ENCODE results near the gene PNKP. TPM values are rescaled to one million over a fixed set of nuclear protein-coding genes. Genes with fewer than 3 reads are reported as not detected.

Gene PNKP
- total RNA-seq, 1 donor from 2014 or later, result 141 TPM

DNA sequence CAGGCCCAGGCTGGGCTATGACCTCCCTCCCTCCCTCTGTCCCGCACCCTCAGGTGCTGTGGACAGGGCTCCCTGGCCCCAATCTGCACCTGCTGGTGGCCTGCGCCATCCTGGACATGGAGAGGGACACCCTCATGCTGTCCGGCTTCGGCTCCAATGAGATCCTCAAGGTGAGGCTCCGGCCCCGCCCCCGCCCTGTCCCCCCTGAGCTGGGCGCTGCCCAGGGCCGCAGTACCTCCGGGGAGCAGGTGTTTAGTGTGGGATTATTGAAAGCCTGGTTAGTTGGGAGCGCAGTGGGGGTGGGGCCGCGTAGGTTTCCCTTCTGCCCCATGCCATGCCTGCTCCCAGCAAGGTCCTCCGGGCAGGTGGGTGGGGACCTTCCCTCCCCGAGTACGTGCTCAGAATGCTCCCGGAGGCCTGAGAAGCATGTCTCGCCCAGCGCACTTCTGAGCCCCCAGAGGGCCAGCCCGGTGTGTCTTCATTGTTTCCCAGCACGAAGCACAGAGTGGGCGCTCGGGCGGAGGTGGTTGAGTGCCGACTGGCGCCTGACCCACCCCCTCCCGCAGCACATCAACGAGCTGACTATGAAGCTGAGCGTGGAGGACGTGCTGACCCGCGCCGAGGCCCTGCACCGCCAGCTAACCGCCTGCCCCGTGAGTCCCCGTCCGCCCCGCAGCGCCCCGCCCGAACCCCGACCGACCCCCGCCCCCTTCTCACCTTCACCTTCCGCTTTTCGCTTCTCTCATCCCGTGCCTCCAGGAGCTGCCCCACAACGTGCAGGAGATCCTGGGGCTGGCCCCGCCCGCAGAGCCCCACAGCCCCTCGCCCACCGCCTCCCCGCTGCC lies 20.5 kb upstream of the PNKP start:
- Mint-ChIP-seq H3K27me3 (ENCODE audit: insufficient read depth) (peaks cover 1% of the 10 kb centered on the region), H3K36me3 (ENCODE audit: low read depth) (peaks cover 37% of the 10 kb centered on the region), H3K4me1 (ENCODE audit: low read depth) (peaks cover 7% of the 10 kb centered on the region), H3K9me3 (no peaks in the 10 kb centered on the region), H3K27ac (no peak overlapping the region), H3K4me3 (no peak overlapping the region)
- intact Hi-C loops (cut with micrococcal nuclease), result no loop called here
- no peak for DNase-seq (ENCODE audit: low spot score)

GRCh38 chr19:49887037-49887664 lies 19.8 kb upstream of the PNKP start:
- intact Hi-C loops (cut with micrococcal nuclease), result no loop called here

DNA sequence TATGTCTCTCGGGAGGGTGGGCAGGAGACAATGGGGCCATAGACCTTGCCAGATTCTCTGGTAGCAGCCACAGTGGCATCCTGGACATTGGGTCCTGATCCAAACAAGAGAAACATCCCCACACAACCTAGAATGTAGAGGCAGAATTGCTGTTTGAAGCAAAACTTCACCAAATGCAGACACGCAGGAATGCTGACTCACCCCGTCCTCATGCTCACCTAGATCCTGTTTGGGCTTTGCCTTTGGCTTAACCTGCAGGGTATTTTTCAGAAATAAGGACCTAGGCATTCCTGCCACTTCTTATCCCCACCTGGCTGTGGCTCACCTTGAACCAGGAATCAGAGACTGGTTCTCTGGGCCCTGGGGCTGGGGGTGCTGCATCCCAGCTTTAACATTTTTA lies 17.4 kb upstream of the PNKP start:
- H3K4me3 Mint-ChIP-seq, result no peak overlapping the region
- no peaks in the 10 kb centered on the region for H3K4me1 Mint-ChIP-seq (ENCODE audit: low read depth)
- intact Hi-C loops (cut with micrococcal nuclease), result no loop called here
- no peaks in the 10 kb centered on the region for H3K27me3 Mint-ChIP-seq (ENCODE audit: insufficient read depth)
- DNase-seq (ENCODE audit: low spot score), result no peak
- H3K36me3 Mint-ChIP-seq (ENCODE audit: low read depth), result peaks cover 46% of the 10 kb centered on the region
- H3K9me3 Mint-ChIP-seq, result no peaks in the 10 kb centered on the region
- no peak overlapping the region for H3K27ac Mint-ChIP-seq

More at GRCh38 chr19:49887037-49887664, 19.8 kb upstream of the PNKP start:
- Mint-ChIP-seq H3K4me3 (no peak overlapping the region), H3K36me3 (ENCODE audit: low read depth) (peaks cover 35% of the 10 kb centered on the region), H3K4me1 (ENCODE audit: low read depth) (no peaks in the 10 kb centered on the region), H3K27me3 (ENCODE audit: insufficient read depth) (no peaks in the 10 kb centered on the region), H3K27ac (no peak overlapping the region), H3K9me3 (no peaks in the 10 kb centered on the region)
- DNase-seq (ENCODE audit: low spot score), result no peak

- Mint-ChIP-seq H3K27ac (no peak overlapping the region), H3K9me3 (no peaks in the 10 kb centered on the region), H3K4me3 (no peak overlapping the region), H3K36me3 (ENCODE audit: low read depth) (peaks cover 44% of the 10 kb centered on the region), H3K4me1 (ENCODE audit: low read depth) (peaks cover 3% of the 10 kb centered on the region), H3K27me3 (ENCODE audit: insufficient read depth) (no peaks in the 10 kb centered on the region)
- DNase-seq (ENCODE audit: low spot score), result no peak
- intact Hi-C loops (cut with micrococcal nuclease), result no loop called here
Observed at GRCh38 chr19:49884109-49884508, 16.7 kb upstream of the PNKP start.

- peaks cover 13% of the 10 kb centered on the region for H3K4me1 Mint-ChIP-seq (ENCODE audit: low read depth)
- no peaks in the 10 kb centered on the region for H3K9me3 Mint-ChIP-seq
- H3K4me3 Mint-ChIP-seq, result no peak overlapping the region
- no peak overlapping the region for H3K27ac Mint-ChIP-seq
- no peak for DNase-seq (ENCODE audit: low spot score)
- H3K27me3 Mint-ChIP-seq (ENCODE audit: insufficient read depth), result no peaks in the 10 kb centered on the region
- intact Hi-C loops (cut with micrococcal nuclease), result no loop called here
- H3K36me3 Mint-ChIP-seq (ENCODE audit: low read depth), result peaks cover 42% of the 10 kb centered on the region
Observed at GRCh38 chr19:49883094-49883493, 15.7 kb upstream of the PNKP start.

- Mint-ChIP-seq H3K4me3 (no peak overlapping the region), H3K36me3 (ENCODE audit: low read depth) (peaks cover 44% of the 10 kb centered on the region), H3K27me3 (ENCODE audit: insufficient read depth) (no peaks in the 10 kb centered on the region), H3K9me3 (no peaks in the 10 kb centered on the region), H3K4me1 (ENCODE audit: low read depth) (peaks cover 16% of the 10 kb centered on the region), H3K27ac (no peak overlapping the region)
- DNase-seq (ENCODE audit: low spot score), result no peak
- intact Hi-C loops (cut with micrococcal nuclease), result no loop called here
Observed at GRCh38 chr19:49882643-49883042, 15.3 kb upstream of the PNKP start.

DNA sequence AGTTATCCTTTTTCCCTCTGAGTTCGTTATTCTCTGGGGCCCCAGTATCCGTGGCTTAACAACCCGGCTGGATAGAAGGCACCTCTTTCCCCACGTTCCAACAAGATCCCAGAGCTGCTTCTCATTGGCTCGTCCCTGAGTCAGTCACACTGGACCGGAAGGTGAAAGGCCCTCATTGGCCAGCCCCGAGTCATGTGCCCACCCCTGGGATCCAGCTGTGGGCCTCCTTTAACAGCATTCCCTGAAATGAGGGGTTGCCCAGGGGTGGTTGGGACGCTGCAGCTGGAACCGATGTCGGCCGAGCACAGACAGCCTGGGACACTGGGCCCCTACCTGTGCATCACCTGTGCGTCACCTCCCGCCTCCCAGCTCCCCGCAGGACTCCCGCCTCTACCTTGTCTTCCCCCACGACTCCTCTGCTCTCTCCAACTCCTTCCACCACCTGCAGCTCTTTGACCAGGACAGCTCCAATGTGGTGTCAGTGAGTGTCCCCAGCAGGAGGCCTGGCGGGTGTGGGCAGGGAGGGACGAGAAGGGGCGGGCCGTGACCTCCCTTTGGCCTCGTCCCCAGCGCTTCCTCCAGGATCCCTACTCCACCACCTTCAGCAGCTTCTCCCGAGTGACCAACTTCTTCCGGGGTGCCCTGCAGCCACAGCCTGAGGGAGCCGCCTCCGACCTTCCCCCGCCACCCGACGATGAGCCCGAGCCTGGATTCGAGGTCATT lies 14.5 kb upstream of the PNKP start:
- H3K27me3 Mint-ChIP-seq (ENCODE audit: insufficient read depth), result no peaks in the 10 kb centered on the region
- H3K4me3 Mint-ChIP-seq, result no peak overlapping the region
- H3K27ac Mint-ChIP-seq, result no peak overlapping the region
- H3K4me1 Mint-ChIP-seq (ENCODE audit: low read depth), result peaks cover 16% of the 10 kb centered on the region
- intact Hi-C loops (cut with micrococcal nuclease), result no loop called here
- DNase-seq (ENCODE audit: low spot score), result no peak
- H3K9me3 Mint-ChIP-seq, result no peaks in the 10 kb centered on the region
- H3K36me3 Mint-ChIP-seq (ENCODE audit: low read depth), result peaks cover 44% of the 10 kb centered on the region

- Mint-ChIP-seq H3K4me3 (no peak overlapping the region), H3K9me3 (no peaks in the 10 kb centered on the region), H3K4me1 (ENCODE audit: low read depth) (peaks cover 16% of the 10 kb centered on the region), H3K36me3 (ENCODE audit: low read depth) (peaks cover 41% of the 10 kb centered on the region), H3K27me3 (ENCODE audit: insufficient read depth) (no peaks in the 10 kb centered on the region), H3K27ac (no peak overlapping the region)
- intact Hi-C loops (cut with micrococcal nuclease), result no loop called here
- DNase-seq (ENCODE audit: low spot score), result no peak
Observed at GRCh38 chr19:49881186-49881585, 13.8 kb upstream of the PNKP start.

DNA sequence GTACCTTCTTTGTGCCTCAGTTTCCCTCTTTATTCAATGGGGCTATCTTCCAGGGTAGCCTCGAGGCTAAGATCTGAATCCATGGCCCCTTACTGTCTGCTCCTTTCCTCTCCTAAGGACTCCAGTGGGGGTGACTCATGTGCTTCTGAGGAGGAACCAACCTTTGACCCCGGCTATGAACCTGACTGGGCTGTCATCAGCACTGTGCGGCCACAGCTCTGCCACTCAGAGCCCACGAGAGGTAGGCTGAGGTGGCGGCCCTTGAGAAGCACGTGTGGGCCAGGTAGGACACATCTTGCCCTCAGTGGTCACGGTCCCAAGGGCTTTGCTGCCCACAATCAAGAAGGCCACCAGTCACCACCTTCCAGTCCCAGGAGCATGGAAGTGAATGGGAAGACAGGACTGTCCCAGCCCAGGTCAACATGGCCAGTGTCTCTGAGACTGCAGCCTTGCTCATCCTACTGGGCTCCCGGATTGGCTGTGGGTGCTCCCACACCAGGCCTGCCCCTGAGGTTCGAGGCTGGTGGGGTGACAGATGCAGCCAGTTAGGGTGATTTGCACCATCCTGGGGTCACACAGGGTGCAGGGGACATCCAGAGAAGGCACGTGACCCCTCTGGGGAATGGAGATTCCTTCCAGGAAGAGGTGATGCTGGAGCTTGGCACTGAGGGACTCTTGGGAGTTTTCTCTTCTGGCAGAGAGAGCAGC lies 12.9 kb upstream of the PNKP start:
- Mint-ChIP-seq H3K9me3 (no peaks in the 10 kb centered on the region), H3K4me1 (ENCODE audit: low read depth) (peaks cover 22% of the 10 kb centered on the region), H3K4me3 (peak overlapping the region; percentile 31), H3K27ac (no peak overlapping the region), H3K27me3 (ENCODE audit: insufficient read depth) (no peaks in the 10 kb centered on the region), H3K36me3 (ENCODE audit: low read depth) (peaks cover 40% of the 10 kb centered on the region)
- intact Hi-C loops (cut with micrococcal nuclease), result no loop called here
- no peak for DNase-seq (ENCODE audit: low spot score)

DNA sequence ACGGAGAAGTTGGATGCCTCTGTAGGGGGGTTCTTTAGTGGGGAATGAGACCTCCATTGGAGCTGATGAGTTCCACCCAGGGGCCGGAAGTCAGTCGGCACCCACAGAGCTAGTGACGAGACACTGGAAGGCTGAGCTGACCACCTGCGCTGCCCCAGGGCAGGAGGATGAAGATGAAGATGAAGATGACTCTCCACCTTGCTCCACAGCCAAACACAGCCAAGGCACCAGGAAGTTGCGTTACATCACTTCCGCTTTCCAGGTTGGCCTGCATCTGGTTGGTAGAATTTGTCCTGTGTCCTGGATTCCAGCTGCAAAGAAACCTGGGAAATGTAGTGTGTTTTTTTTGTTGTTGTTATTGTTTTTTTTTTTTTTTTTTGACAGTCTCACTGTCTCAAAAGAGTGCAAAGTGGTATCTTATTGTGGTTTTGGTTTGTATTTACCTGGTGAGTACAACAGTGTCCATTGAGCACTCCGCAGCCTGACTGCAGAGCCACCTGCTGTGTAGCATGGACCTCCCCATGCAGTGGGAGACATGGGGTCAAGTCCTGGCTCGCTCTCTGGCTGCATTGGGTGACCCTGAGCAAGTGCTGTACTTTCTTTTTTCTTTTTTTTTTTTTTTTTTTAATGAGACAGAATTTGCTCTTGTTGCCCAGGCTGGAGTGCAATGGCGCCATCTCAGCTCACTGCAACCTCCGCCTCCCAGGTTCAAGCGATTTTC lies 12.0 kb upstream of the PNKP start:
- Mint-ChIP-seq H3K27ac (no peak overlapping the region), H3K36me3 (ENCODE audit: low read depth) (peaks cover 36% of the 10 kb centered on the region)

GRCh38 chr19:49878744-49879070 lies 11.3 kb upstream of the PNKP start:
- no peak for DNase-seq (ENCODE audit: low spot score)
- peaks cover 36% of the 10 kb centered on the region for H3K36me3 Mint-ChIP-seq (ENCODE audit: low read depth)
- H3K4me1 Mint-ChIP-seq (ENCODE audit: low read depth), result peaks cover 30% of the 10 kb centered on the region
- no peaks in the 10 kb centered on the region for H3K9me3 Mint-ChIP-seq
- intact Hi-C loops (cut with micrococcal nuclease), result loop anchor here (5.0 kb wide), 1 partner anchor 104 kb away; no protein-coding TSS in a partner anchor
- no peak overlapping the region for H3K4me3 Mint-ChIP-seq
- peak overlapping the region; percentile 38 for H3K27ac Mint-ChIP-seq
- no peaks in the 10 kb centered on the region for H3K27me3 Mint-ChIP-seq (ENCODE audit: insufficient read depth)

More for the DNA sequence above, 12.0 kb upstream of the PNKP start:
- Mint-ChIP-seq H3K9me3 (no peaks in the 10 kb centered on the region), H3K4me1 (ENCODE audit: low read depth) (peaks cover 30% of the 10 kb centered on the region), H3K4me3 (no peak overlapping the region), H3K27me3 (ENCODE audit: insufficient read depth) (no peaks in the 10 kb centered on the region)
- DNase-seq (ENCODE audit: low spot score), result no peak
- intact Hi-C loops (cut with micrococcal nuclease), result loop anchor here (5.0 kb wide), 1 partner anchor 103 kb away; no protein-coding TSS in a partner anchor

Data from activated T-helper 1 cell treated with anti-CD3 and anti-CD28 coated beads, Interleukin-12 subunit alpha, Interleukin-12 subunit beta, Interleukin-2, Interleukin-4 antibody, amounts not matched to agents 30 ng/mL and 10 ng/mL and 1 ng/mL, durations not matched to agents 14 hours and 24 hours and 36 hours (primary cell).